Measurements from ENCODE around the gene PGAM2.
A peak's percentile ranks its signal among the peaks of the same experiment; 100 is the strongest.

The PGAM2 gene

GRCh38 chr7:44063547-44063893 is 1.8 kb downstream of the PGAM2 start:
- no peak for TF ChIP-seq CTCF (IDR thresholded peaks at IDR 0.05)
- no peak for DNase-seq (ENCODE audit: low spot score)

GRCh38 chr7:44062903-44063295 is 2.5 kb downstream of the PGAM2 start:
- Histone ChIP-seq H3K27ac (peak overlapping the region in 1 of 2 donors; percentile 57), H3K4me3 (no peak overlapping the region)
- no peak for TF ChIP-seq CTCF (IDR thresholded peaks at IDR 0.05)
- DNase-seq (ENCODE audit: low spot score) = no peak

More at GRCh38 chr7:44063547-44063893, 1.8 kb downstream of the PGAM2 start:
- H3K4me3 ChIP-seq = no peak overlapping the region
- H3K27ac ChIP-seq = peak overlapping the region in 1 of 2 donors; percentile 43

GRCh38 chr7:44062180-44062902 is 3.0 kb downstream of the PGAM2 start:
- no peak for TF ChIP-seq CTCF (IDR thresholded peaks at IDR 0.05)
- Histone ChIP-seq H3K27ac (peak overlapping the region in 1 of 2 donors; percentile 57), H3K4me3 (no peak overlapping the region)
- DNase-seq (ENCODE audit: low spot score) = peak; percentile 73

DNA sequence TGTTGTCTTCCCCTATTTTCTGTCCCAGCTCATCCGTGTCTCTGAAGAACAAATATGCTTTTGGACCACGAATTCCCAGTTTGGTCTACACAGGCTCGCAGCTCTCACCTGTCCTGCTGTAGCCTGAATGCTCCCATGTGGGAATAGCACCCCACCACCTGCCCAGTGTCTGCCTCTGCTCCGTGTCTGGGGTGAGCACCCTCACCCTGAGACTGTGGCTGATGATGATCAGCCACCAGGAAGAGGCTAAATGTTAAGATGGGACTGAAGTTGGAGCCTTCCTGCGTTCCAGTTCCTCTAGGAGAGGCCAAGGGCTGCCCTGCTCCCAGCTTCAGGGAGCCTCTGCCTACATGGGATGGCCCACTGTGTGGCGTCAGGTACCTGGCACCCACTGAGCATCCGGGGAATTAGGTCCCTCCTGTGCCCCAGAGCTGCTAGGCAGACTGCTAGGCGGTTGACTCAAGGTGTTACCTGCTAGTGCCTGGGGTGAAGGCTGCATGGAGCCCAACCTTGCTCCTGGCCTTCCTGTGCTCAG is 3.7 kb downstream of the PGAM2 start:
- H3K4me3 ChIP-seq = no peak overlapping the region
- TF ChIP-seq CTCF (IDR thresholded peaks at IDR 0.05) = no peak
- peak; percentile 65 for DNase-seq (ENCODE audit: low spot score)
- no peak overlapping the region for H3K27ac ChIP-seq

- no peak for TF ChIP-seq CTCF (IDR thresholded peaks at IDR 0.05)
- Histone ChIP-seq H3K4me3 (no peak overlapping the region), H3K27ac (no peak overlapping the region)
- peak; percentile 70 for DNase-seq (ENCODE audit: low spot score)
Measured at GRCh38 chr7:44060948-44061644, 4.3 kb downstream of the PGAM2 start.

DNA sequence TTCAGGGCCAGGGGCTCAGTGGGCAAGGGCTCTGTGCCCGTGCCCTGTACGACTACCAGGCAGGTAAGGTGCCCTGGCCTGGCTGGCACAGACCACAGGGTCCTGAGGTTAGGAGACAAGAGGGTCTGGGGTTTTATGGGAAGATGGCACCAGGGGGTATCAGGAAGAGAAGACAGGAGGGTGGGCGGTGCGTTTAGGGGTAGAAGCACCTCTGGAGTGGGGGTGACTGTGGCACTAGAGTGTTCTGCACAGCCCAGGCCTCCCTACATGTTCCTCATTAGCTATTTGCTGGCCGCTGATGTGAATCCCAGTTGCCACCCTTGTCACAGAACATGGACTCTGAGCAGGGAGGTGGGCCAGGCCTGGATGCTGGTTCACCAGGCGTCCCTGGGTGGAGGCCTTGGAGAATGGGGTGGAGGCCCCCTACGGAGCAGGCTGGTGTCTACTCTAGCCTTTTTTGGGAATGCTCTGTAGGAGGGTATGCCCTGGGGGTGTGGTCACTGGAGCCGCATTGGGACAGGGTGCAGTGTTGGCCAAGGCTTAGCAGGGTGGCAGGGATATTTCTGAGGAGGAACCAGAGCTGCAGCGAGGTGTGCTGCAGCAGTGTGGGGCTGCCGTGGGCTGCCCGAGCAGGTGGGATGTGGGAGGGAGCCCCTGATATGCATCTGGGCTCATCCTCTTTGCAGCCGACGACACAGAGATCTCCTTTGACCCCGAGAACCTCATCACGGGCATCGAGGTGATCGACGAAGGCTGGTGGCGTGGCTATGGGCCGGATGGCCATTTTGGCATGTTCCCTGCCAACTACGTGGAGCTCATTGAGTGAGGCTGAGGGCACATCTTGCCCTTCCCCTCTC is 5.0 kb downstream of the PGAM2 start:
- no peak overlapping the region for H3K27ac ChIP-seq
- no peak for TF ChIP-seq CTCF (IDR thresholded peaks at IDR 0.05)
- H3K4me3 ChIP-seq = no peak overlapping the region
- peak; percentile 56 for DNase-seq (ENCODE audit: low spot score)

All from coronary artery (tissue), 2 donors.